Neural progenitor cell (in vitro differentiated cells): Measurements from ENCODE around the gene DNAJC24. TPM values are rescaled to one million over a fixed set of nuclear protein-coding genes. Genes with fewer than 3 reads are reported as not detected.
A peak's percentile ranks its signal among the peaks of the same experiment; 100 is the strongest.

Source experiments
- DNase-seq: peaks from one replicate; pipeline ENCODE4 v3.0.0-alpha.2; 2016; ENCODE audit warnings: low spot score
- H2AFZ ChIP-seq: fragments of 200-600 bp; sonication (generic); replicated peaks from 2 replicates; pipeline ENCODE4 v1.6.1; 2016; ENCODE audit warnings: antibody characterized with exemption
- H3F3A ChIP-seq: fragments of 200-600 bp; sonication (generic); 2 replicates; pipeline ENCODE4 v1.6.1; 2016; ENCODE audit warnings: antibody characterized with exemption, low read depth
- H3K27ac ChIP-seq: fragments of 200-600 bp; sonication (generic); 2 replicates; pipeline ENCODE4 v1.5.1; 2016; ENCODE audit warnings: mild to moderate bottlenecking
- H3K27me3 ChIP-seq: fragments of 200-600 bp; sonication (generic); 2 replicates; pipeline ENCODE4 v1.6.1; 2016; ENCODE audit warnings: mild to moderate bottlenecking, moderate library complexity
- H3K36me3 ChIP-seq: fragments of 200-600 bp; sonication (generic); 2 replicates; pipeline ENCODE4 v1.5.1; 2016
- H3K4me1 ChIP-seq: fragments of 200-600 bp; sonication (generic); 2 replicates; pipeline ENCODE4 v1.6.1; 2016; ENCODE audit warnings: mixed run types
- H3K4me2 ChIP-seq: fragments of 200-600 bp; sonication (generic); 2 replicates; pipeline ENCODE4 v1.6.1; 2016
- H3K4me3 ChIP-seq: fragments of 200-600 bp; sonication (generic); 2 replicates; pipeline ENCODE4 v1.5.1; 2016
- H3K79me2 ChIP-seq: fragments of 200-600 bp; sonication (generic); 2 replicates; pipeline ENCODE4 v1.6.1; 2016; ENCODE audit warnings: low read depth
- H3K9ac ChIP-seq: fragments of 200-600 bp; sonication (generic); 2 replicates; pipeline ENCODE4 v1.6.1; 2016
- H3K9me3 ChIP-seq: fragments of 200-600 bp; sonication (generic); 2 replicates; pipeline ENCODE4 v1.5.1; 2016; ENCODE audit warnings: low read depth
- H4K20me1 ChIP-seq: fragments of 200-600 bp; sonication (generic); 2 replicates; pipeline ENCODE4 v1.6.1; 2016; ENCODE audit warnings: low read depth
- H3K27ac Mint-ChIP-seq: 3 replicates; pipeline ENCODE4 v1.8.0; 2021; ENCODE audit warnings: mixed read lengths
- H3K27me3 Mint-ChIP-seq: 2 replicates; pipeline ENCODE4 v1.8.0; 2022; ENCODE audit warnings: low read depth, mild to moderate bottlenecking, inconsistent platforms, moderate library complexity, mixed read lengths; ENCODE audit not compliant: insufficient read depth
- H3K36me3 Mint-ChIP-seq: 3 replicates; pipeline ENCODE4 v1.8.0; 2021; ENCODE audit warnings: mixed read lengths
- H3K4me1 Mint-ChIP-seq: 3 replicates; pipeline ENCODE4 v1.8.0; 2021; ENCODE audit warnings: mixed read lengths
- H3K4me3 Mint-ChIP-seq: 3 replicates; pipeline ENCODE4 v1.8.0; 2021; ENCODE audit warnings: mild to moderate bottlenecking, moderate library complexity, mixed read lengths
- H3K9me3 Mint-ChIP-seq: 3 replicates; pipeline ENCODE4 v1.8.0; 2020; ENCODE audit warnings: mixed read lengths
- CTCF ChIP-seq: fragments of 200-600 bp; sonication (generic); IDR thresholded peaks from 2 replicates; pipeline ENCODE4 v1.5.1; 2017; ENCODE audit warnings: antibody characterized with exemption, mild to moderate bottlenecking
- EZH2 ChIP-seq: fragments of 200-600 bp; sonication (generic); IDR thresholded peaks from 2 replicates; pipeline ENCODE4 v1.6.1; 2017; ENCODE audit warnings: antibody characterized with exemption, mild to moderate bottlenecking, moderate library complexity
- EZH2phosphoT487 ChIP-seq: fragments of 200-600 bp; sonication (generic); IDR thresholded peaks from 2 replicates; pipeline ENCODE4 v1.6.1; 2017; ENCODE audit warnings: antibody characterized with exemption
- total RNA-seq: library from RNA; depleted of rRNA; stranded (reverse); fragments of >200 nt; gene quantifications from 2 replicates; pipeline ENCODE4 v1.2.3, GENCODE V29; 2015; ENCODE audit warnings: low replicate concordance

The DNAJC24 gene
- total RNA-seq, 1 donor from 2014 or later, result 80.9 TPM

- Mint-ChIP-seq H3K27ac (no peak overlapping the region), H3K36me3 (peaks cover 20% of the 10 kb centered on the region), H3K4me3 (no peak overlapping the region), H3K27me3 (no peaks in the 10 kb centered on the region), H3K9me3 (peaks cover 3% of the 10 kb centered on the region), H3K4me1 (peaks cover 76% of the 10 kb centered on the region)
- H3K4me3 ChIP-seq, result no peak overlapping the region
- peaks cover 25% of the 10 kb centered on the region for H3K79me2 ChIP-seq
- H3K4me2 ChIP-seq, result peak overlapping the region; percentile 73
- no peak overlapping the region for H3K9ac ChIP-seq
- H3K9me3 ChIP-seq, result no peaks in the 10 kb centered on the region
- peak; percentile 17 for DNase-seq
- no peak overlapping the region for H2AFZ ChIP-seq
- no peaks in the 10 kb centered on the region for H4K20me1 ChIP-seq
- peaks cover 71% of the 10 kb centered on the region for H3F3A ChIP-seq
- H3K27ac ChIP-seq, result peak overlapping the region; percentile 96
- H3K4me1 ChIP-seq, result peaks cover 89% of the 10 kb centered on the region
- no peaks in the 10 kb centered on the region for H3K36me3 ChIP-seq
- no peaks in the 10 kb centered on the region for H3K27me3 ChIP-seq
- TF ChIP-seq CTCF (no peak), EZH2 (no peak), EZH2phosphoT487 (no peak)
Measured at GRCh38 chr11:31419138-31419537, 49.5 kb downstream of the DNAJC24 start.

GRCh38 chr11:31419669-31420068 lies 50.0 kb downstream of the DNAJC24 start:
- Histone ChIP-seq H3F3A (peaks cover 75% of the 10 kb centered on the region), H3K36me3 (no peaks in the 10 kb centered on the region), H3K27me3 (no peaks in the 10 kb centered on the region), H3K79me2 (peaks cover 20% of the 10 kb centered on the region), H3K4me2 (peak overlapping the region; percentile 73), H3K9me3 (no peaks in the 10 kb centered on the region), H4K20me1 (no peaks in the 10 kb centered on the region), H2AFZ (no peak overlapping the region), H3K4me3 (no peak overlapping the region), H3K4me1 (peaks cover 90% of the 10 kb centered on the region), H3K27ac (peak overlapping the region; percentile 96), H3K9ac (no peak overlapping the region)
- no peak for DNase-seq
- no peak overlapping the region for H3K27ac Mint-ChIP-seq
- H3K4me3 Mint-ChIP-seq, result no peak overlapping the region
- peaks cover 16% of the 10 kb centered on the region for H3K36me3 Mint-ChIP-seq
- H3K4me1 Mint-ChIP-seq, result peaks cover 76% of the 10 kb centered on the region
- H3K27me3 Mint-ChIP-seq, result no peaks in the 10 kb centered on the region
- peaks cover 3% of the 10 kb centered on the region for H3K9me3 Mint-ChIP-seq
- no peak for TF ChIP-seq EZH2phosphoT487
- no peak for TF ChIP-seq EZH2
- no peak for TF ChIP-seq CTCF

GRCh38 chr11:31421820-31422219 lies 52.2 kb downstream of the DNAJC24 start:
- Histone ChIP-seq H3K4me3 (peak overlapping the region; percentile 30), H3K4me2 (peak overlapping the region; percentile 73), H3F3A (peaks cover 77% of the 10 kb centered on the region), H3K27ac (peak overlapping the region; percentile 96), H3K9ac (no peak overlapping the region), H3K27me3 (no peaks in the 10 kb centered on the region), H3K9me3 (no peaks in the 10 kb centered on the region), H3K4me1 (peaks cover 95% of the 10 kb centered on the region), H2AFZ (no peak overlapping the region), H4K20me1 (no peaks in the 10 kb centered on the region), H3K36me3 (peaks cover 5% of the 10 kb centered on the region), H3K79me2 (peaks cover 20% of the 10 kb centered on the region)
- H3K27me3 Mint-ChIP-seq, result no peaks in the 10 kb centered on the region
- H3K9me3 Mint-ChIP-seq, result peaks cover 2% of the 10 kb centered on the region
- peak overlapping the region; percentile 6 for H3K4me3 Mint-ChIP-seq
- H3K36me3 Mint-ChIP-seq, result peaks cover 16% of the 10 kb centered on the region
- peaks cover 67% of the 10 kb centered on the region for H3K4me1 Mint-ChIP-seq
- DNase-seq, result peak; percentile 82
- TF ChIP-seq EZH2 (no peak), EZH2phosphoT487 (no peak), CTCF (no peak)
- H3K27ac Mint-ChIP-seq, result peak overlapping the region; percentile 88
